GM20000 (cell line): ENCODE measurements around the gene RCAN3.

Experiments used
- DNase-seq: peaks from one replicate; pipeline ENCODE4 v3.0.0; 2012; ENCODE audit warnings: low spot score
- TF ChIP-seq, protein P1 (sequence below): IDR thresholded peaks from 2 replicates; pipeline ENCODE4 v1.5.1; 2012; ENCODE audit warnings: mild to moderate bottlenecking, control low read depth; ENCODE audit errors: extremely low read depth, missing control alignments

RCAN3 gene

DNA sequence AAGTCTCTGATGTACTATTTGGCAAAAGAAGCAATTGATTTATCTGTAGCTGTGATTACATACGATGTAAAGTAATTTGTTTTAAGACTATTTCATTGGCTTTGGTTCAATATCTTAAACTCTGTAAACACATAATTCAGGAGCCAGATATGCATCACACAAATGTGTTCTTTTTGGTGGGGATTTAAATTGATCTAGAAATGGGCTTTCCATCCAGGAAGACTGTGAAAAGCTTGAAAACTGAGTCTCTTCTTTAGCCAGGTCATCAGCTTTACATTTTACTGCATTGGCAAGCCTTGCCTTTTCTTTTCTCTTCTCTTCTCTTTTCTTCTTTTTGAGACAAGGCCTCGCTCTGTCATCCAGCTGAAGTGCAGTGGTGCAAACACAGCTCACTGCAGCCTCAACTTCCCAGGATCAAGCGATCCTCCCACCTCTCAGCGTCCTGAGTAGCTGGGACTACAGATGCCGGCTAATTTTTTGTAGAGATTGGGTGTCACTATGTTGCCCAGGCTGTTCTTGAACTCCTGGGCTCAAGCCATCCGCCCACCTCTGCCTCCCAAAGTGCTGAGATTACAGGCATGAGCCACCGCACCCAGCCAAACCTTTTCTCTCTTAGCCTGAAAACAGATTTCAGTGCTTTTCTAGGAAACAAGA, 1.4 kb downstream of the RCAN3 start:
- TF ChIP-seq, protein P1, sequence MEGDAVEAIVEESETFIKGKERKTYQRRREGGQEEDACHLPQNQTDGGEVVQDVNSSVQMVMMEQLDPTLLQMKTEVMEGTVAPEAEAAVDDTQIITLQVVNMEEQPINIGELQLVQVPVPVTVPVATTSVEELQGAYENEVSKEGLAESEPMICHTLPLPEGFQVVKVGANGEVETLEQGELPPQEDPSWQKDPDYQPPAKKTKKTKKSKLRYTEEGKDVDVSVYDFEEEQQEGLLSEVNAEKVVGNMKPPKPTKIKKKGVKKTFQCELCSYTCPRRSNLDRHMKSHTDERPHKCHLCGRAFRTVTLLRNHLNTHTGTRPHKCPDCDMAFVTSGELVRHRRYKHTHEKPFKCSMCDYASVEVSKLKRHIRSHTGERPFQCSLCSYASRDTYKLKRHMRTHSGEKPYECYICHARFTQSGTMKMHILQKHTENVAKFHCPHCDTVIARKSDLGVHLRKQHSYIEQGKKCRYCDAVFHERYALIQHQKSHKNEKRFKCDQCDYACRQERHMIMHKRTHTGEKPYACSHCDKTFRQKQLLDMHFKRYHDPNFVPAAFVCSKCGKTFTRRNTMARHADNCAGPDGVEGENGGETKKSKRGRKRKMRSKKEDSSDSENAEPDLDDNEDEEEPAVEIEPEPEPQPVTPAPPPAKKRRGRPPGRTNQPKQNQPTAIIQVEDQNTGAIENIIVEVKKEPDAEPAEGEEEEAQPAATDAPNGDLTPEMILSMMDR: no peak
- no peak for DNase-seq

DNA sequence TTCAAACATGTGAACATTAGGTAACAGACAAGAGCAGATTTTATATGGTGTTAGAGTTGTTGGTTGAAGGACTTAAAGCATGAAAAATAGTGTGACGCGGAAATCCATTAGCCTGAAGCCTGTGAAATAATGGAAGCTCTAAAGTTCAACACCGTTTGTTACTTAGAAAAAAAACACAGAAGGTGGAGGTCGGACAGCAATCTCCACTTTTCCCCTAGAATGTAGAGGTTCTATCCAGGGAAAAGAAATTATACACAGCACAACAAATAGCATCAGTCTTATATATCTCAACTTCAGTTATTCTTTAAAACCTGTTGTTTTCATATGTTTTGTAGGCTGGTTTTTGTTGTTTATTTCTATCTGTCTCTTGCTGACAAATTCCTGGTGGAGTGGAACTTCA, 1.9 kb downstream of the RCAN3 start:
- no peak for DNase-seq

DNA sequence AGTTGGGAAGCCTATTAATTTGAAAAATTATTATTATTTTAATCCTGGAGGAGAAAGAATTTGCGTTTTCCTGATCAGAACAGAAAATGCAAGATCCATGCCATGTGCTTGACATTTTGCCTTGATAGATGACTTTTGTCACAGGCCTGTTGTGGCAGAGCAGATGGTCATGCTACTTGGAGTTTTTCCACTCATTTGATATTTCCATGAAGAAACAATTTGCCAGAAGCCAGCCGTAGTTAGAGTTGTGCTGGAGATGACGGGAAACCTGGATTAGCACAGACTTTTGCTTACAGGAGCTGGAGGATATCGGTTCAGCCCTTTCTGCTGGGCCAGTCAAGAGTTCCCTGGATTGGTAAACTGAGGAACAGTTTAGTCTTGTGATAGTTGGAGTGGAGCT, 3.2 kb downstream of the RCAN3 start:
- TF ChIP-seq, protein P1: no peak
- DNase-seq: no peak

More for the DNA sequence above, 1.9 kb downstream of the RCAN3 start:
- TF ChIP-seq, protein P1: no peak

DNA sequence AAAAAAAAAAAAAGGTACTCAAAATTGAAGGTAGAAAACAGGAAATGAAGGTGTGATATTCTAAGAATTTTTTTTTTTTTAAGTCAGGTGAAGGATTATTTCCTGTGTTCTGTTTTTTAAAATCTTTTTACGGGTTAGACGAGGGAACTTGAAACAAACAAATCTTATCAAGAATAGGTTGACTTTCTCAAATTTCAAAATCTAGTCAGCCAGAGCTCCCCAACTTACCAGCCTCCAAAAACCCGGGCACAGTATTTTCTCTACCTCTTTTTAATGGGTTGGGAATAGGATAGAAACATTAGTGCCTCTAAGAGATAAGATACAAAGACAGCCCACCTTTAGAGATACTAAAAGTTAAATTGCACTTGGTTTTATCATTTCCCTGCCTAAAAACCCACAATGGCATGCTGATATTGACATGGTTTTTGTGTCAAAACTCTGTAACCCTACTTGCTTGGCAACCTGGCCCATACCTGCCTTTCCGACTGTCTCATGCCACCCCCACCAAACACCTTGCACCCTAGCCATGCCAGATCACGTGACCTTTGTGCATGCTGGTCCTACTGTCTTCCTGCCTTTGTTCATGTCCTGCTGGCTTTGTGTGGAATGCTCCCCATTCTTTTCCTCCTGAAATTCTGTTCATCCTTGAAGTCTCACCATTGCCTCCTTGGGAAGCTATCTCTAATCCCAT, 4.2 kb downstream of the RCAN3 start:
- TF ChIP-seq, protein P1: no peak
- no peak for DNase-seq

DNA sequence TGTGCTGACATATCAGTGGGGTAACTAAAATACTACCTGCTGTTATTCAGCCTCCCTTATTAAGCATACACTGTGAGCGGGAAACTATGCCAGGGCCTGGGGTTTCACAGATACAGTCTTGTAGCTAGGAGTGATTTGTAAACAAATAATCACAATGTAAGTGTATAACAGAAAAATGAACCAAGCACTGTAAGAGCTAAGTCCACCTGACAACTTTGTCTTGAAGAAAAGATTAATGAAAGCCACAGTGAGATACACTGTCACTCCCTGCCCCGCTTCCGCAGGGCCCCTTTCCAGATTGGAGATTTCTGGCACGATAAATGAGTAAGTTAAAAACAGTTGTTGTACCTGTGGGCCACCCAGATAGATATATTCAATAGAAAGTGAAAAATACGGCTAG, 4.8 kb downstream of the RCAN3 start:
- TF ChIP-seq, protein P1: no peak
- no peak for DNase-seq

DNA sequence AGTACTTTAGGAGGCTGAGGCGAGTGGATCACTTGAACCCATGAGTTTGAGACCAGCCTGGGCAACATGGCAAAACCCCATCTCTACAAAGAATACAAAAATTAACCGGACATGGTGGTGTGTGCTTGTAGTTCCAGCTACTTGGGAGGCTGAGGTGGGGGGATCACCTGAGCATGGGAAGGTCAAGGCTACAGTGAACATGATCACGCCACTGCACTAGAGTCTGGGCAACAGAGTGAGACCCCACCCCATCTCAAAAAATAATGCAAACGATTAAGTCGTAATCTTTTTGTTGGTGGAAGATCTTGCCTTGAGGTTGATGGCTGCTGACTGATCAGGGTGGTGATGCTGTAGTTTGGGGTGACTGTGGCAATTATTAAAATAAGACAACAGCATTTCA, 6.3 kb downstream of the RCAN3 start:
- DNase-seq: no peak
- TF ChIP-seq, protein P1: no peak

DNA sequence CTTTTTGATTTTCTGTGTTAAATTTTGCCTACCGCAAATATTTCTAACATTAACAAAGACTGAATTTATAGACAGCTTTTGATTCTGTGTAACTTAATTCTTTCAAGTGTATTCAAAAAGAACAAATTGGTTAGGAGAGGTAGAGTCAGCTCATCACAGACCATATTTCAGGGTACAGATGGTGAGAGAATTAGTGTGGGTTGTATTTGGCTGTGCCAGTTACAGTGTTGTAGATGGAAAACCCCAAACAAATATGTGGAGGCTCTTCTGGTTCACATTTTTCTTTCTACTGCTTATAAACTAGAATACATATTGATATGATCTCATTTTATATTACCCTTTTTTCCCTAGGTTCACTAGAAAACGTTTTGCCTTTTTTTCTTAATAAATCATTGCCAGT, 11.1 kb downstream of the RCAN3 start:
- no peak for DNase-seq
- TF ChIP-seq, protein P1: no peak
